OCI-LY3 (cell line): ENCODE results near the gene MAPT.

ENCODE experiments used
- H2AFZ ChIP-seq: fragments of 200-600, 300-600 bp; shearing (Covaris generic); 2 replicates; pipeline ENCODE4 v1.6.0; 2014; ENCODE audit warnings: antibody characterized with exemption, low read depth, low read length
- H3K27ac ChIP-seq: fragments of 200-600, 300-600 bp; sonication (generic); 2 replicates; pipeline ENCODE4 v1.5.1; 2014; ENCODE audit warnings: mild to moderate bottlenecking, low read length, moderate library complexity, mixed read lengths
- H3K27me3 ChIP-seq: fragments of 200-600, 300-600 bp; sonication (generic); 2 replicates; pipeline ENCODE4 v1.6.1; 2014; ENCODE audit warnings: low read depth, low read length, mixed read lengths
- H3K36me3 ChIP-seq: fragments of 200-600, 300-600 bp; sonication (generic); replicated peaks from 2 replicates; pipeline ENCODE3; 2014; ENCODE audit warnings: low read depth, low read length, mixed read lengths
- H3K4me1 ChIP-seq: fragments of 300-600, 200-600 bp; sonication (generic); 2 replicates; pipeline ENCODE4 v1.6.1; 2014; ENCODE audit warnings: low read length, mixed read lengths
- H3K4me2 ChIP-seq: fragments of 200-600, 300-600 bp; sonication (generic); 2 replicates; pipeline ENCODE4 v1.6.1; 2014; ENCODE audit warnings: low read length, mixed read lengths
- H3K4me3 ChIP-seq: fragments of 300-600, 200-600 bp; sonication (generic); 2 replicates; pipeline ENCODE4 v1.5.1; 2014; ENCODE audit warnings: antibody characterized with exemption, mild to moderate bottlenecking, low read length, moderate library complexity
- H3K79me2 ChIP-seq: fragments of 300-600, 200-600 bp; shearing (Covaris generic); 2 replicates; pipeline ENCODE4 v1.6.1; 2014; ENCODE audit warnings: mild to moderate bottlenecking, low read length, mixed read lengths
- H3K9ac ChIP-seq: fragments of 300-600, 200-600 bp; shearing (Covaris generic); 2 replicates; pipeline ENCODE4 v1.6.0; 2014; ENCODE audit warnings: mild to moderate bottlenecking, low read length, moderate library complexity
- H3K9me3 ChIP-seq: fragments of 200-600, 300-600 bp; shearing (Covaris generic); 2 replicates; pipeline ENCODE4 v1.6.1; 2014; ENCODE audit warnings: low read length, mixed read lengths; ENCODE audit not compliant: insufficient read depth
- H4K20me1 ChIP-seq: fragments of 200-600, 300-600 bp; sonication (generic); 2 replicates; pipeline ENCODE4 v1.6.1; 2016; ENCODE audit warnings: low read length, mixed read lengths; ENCODE audit not compliant: insufficient read depth
- CTCF ChIP-seq: fragments of 200-600, 300-600 bp; sonication (generic); IDR thresholded peaks from 2 replicates; pipeline ENCODE4 v1.5.1; 2014; ENCODE audit warnings: antibody characterized with exemption, low read length, low read depth
- EZH2phosphoT487 ChIP-seq: fragments of 200-600 bp; shearing (Covaris generic); IDR thresholded peaks from 2 replicates; pipeline ENCODE4 v1.6.1; 2018; ENCODE audit warnings: antibody characterized with exemption, mixed run types, low read depth

Gene MAPT

GRCh38 chr17:46044989-46045388 lies 150.6 kb downstream of the MAPT start:
- no peak overlapping the region for H3K27ac ChIP-seq
- H3K9me3 ChIP-seq = no peaks in the 10 kb centered on the region
- no peak overlapping the region for H3K4me2 ChIP-seq
- no peak overlapping the region for H3K9ac ChIP-seq
- H4K20me1 ChIP-seq = peaks cover 3% of the 10 kb centered on the region; the same call in 1 of the 2 replicates
- no peaks in the 10 kb centered on the region for H3K27me3 ChIP-seq
- no peaks in the 10 kb centered on the region for H3K79me2 ChIP-seq
- no peak overlapping the region for H3K4me3 ChIP-seq
- H3K36me3 ChIP-seq = peaks cover 60% of the 10 kb centered on the region
- TF ChIP-seq EZH2phosphoT487 = no peak
- no peak for TF ChIP-seq CTCF
- no peaks in the 10 kb centered on the region for H3K4me1 ChIP-seq
- H2AFZ ChIP-seq = no peak overlapping the region

GRCh38 chr17:46045639-46046038 lies 151.3 kb downstream of the MAPT start:
- H3K9me3 ChIP-seq = no peaks in the 10 kb centered on the region
- H3K27me3 ChIP-seq = no peaks in the 10 kb centered on the region
- peaks cover 3% of the 10 kb centered on the region; the same call in 1 of the 2 replicates for H4K20me1 ChIP-seq
- TF ChIP-seq EZH2phosphoT487 = no peak
- no peak for TF ChIP-seq CTCF
- H3K4me1 ChIP-seq = no peaks in the 10 kb centered on the region
- H3K27ac ChIP-seq = no peak overlapping the region
- no peaks in the 10 kb centered on the region for H3K79me2 ChIP-seq
- no peak overlapping the region for H3K4me3 ChIP-seq
- no peak overlapping the region for H2AFZ ChIP-seq
- no peak overlapping the region for H3K4me2 ChIP-seq
- peaks cover 60% of the 10 kb centered on the region for H3K36me3 ChIP-seq
- H3K9ac ChIP-seq = no peak overlapping the region

- Histone ChIP-seq H2AFZ (no peak overlapping the region), H3K36me3 (peaks cover 52% of the 10 kb centered on the region), H3K9me3 (no peaks in the 10 kb centered on the region), H3K4me3 (no peak overlapping the region), H3K27ac (no peak overlapping the region), H3K79me2 (no peaks in the 10 kb centered on the region), H3K9ac (no peak overlapping the region), H3K4me1 (no peaks in the 10 kb centered on the region), H4K20me1 (peaks cover 3% of the 10 kb centered on the region; the same call in 1 of the 2 replicates), H3K4me2 (no peak overlapping the region), H3K27me3 (no peaks in the 10 kb centered on the region)
- TF ChIP-seq EZH2phosphoT487 (no peak), CTCF (no peak)
Observed at GRCh38 chr17:46046957-46047356, 152.6 kb downstream of the MAPT start.

GRCh38 chr17:46047398-46047797 lies 153.0 kb downstream of the MAPT start:
- Histone ChIP-seq H3K27me3 (no peaks in the 10 kb centered on the region), H3K4me2 (no peak overlapping the region), H4K20me1 (peaks cover 3% of the 10 kb centered on the region; the same call in 1 of the 2 replicates), H3K4me3 (no peak overlapping the region), H3K4me1 (no peaks in the 10 kb centered on the region), H3K79me2 (no peaks in the 10 kb centered on the region), H3K27ac (no peak overlapping the region), H3K36me3 (peaks cover 52% of the 10 kb centered on the region), H3K9me3 (no peaks in the 10 kb centered on the region), H2AFZ (no peak overlapping the region), H3K9ac (no peak overlapping the region)
- no peak for TF ChIP-seq CTCF
- no peak for TF ChIP-seq EZH2phosphoT487
